GM12878 (cell line): ENCODE measurements around the gene PDE11A. TPM values are rescaled to one million over a fixed set of nuclear protein-coding genes. Genes with fewer than 3 reads are reported as not detected.

Experiments used
- ATAC-seq: fragments of 200-7000 bp; cut with Tn5 transposase; 3 replicates; pipeline ENCODE4 v1.9.1; 2020; ENCODE audit warnings: mild to moderate bottlenecking, moderate library complexity
- BruUV-seq: library from RNA; stranded (reverse); fragments of 400-500 nt; replicated peaks from 2 replicates; lab custom pipeline; 2021; lab: Mats Ljungman, UMichigan
- CTCF ChIA-PET: fragments of 300-600 bp; sonication (Branson Sonifier 250); formaldehyde crosslinking; extraction: SDS; loops from one replicate; lab custom pipeline; 2021; ENCODE audit warnings: inconsistent platforms; lab: Yijun Ruan, JAX
- POLR2A ChIA-PET: fragments of 350-600 bp; formaldehyde crosslinking; extraction: SDS; loops from one replicate; lab custom pipeline; 2021; ENCODE audit warnings: inconsistent platforms; lab: Charles Lee
- RAD21 ChIA-PET: fragments of 300-600 bp; sonication (Branson Sonifier 250); formaldehyde crosslinking; loops from one replicate; lab custom pipeline; 2023; ENCODE audit warnings: antibody characterized with exemption; ENCODE audit not compliant: unreplicated experiment; lab: Charles Lee
- SMC1A ChIA-PET: fragments of 300-600 bp; sonication (Branson Sonifier 250); formaldehyde crosslinking; loops from one replicate; lab custom pipeline; 2023; ENCODE audit not compliant: unreplicated experiment, uncharacterized antibody; lab: Charles Lee
- DNase-seq: peaks from one replicate; pipeline ENCODE4 v3.0.0-alpha.2; 2011; ENCODE audit warnings: low read depth, low spot score
- FAIRE-seq: peaks from 3 replicates; lab custom pipeline; 2011; peaks lifted over from hg19 to GRCh38; lab: Jason Lieb, UNC
- H2AFZ ChIP-seq: 2 replicates; pipeline ENCODE4 v1.6.0; 2011; ENCODE audit warnings: low read depth, low read length, control low read depth; ENCODE audit not compliant: control insufficient read depth
- H3K27ac ChIP-seq: 2 replicates; pipeline ENCODE4 v1.5.1; 2011; ENCODE audit warnings: control low read depth; ENCODE audit not compliant: control insufficient read depth, insufficient read depth
- H3K27me3 ChIP-seq, 2 experiments: replicated peaks in 1 of 2; 2 replicates each; pipeline versions ENCODE4 v1.6.0 to v1.6.1; 2011; ENCODE audit warnings: low read length in 1 of 2; ENCODE audit not compliant: control insufficient read depth in 2 of 2, insufficient read depth in 2 of 2
- H3K36me3 ChIP-seq, 2 experiments: 2 replicates each; pipeline ENCODE4 v1.5.1; 2011; ENCODE audit warnings: low read length in 1 of 2; ENCODE audit not compliant: control insufficient read depth in 2 of 2, insufficient read depth in 2 of 2
- H3K4me1 ChIP-seq: 2 replicates; pipeline ENCODE4 v1.6.1; 2011; ENCODE audit warnings: mild to moderate bottlenecking, low read length, moderate library complexity, mixed read lengths; ENCODE audit not compliant: control insufficient read depth, insufficient read depth
- H3K4me2 ChIP-seq: 2 replicates; pipeline ENCODE4 v1.6.0; 2011; ENCODE audit warnings: control low read depth; ENCODE audit not compliant: control insufficient read depth, insufficient read depth
- H3K4me3 ChIP-seq: fragments of 200-600 bp; sonication (generic); 2 replicates; pipeline ENCODE4 v1.5.1; 2016
- H3K79me2 ChIP-seq: 2 replicates; pipeline ENCODE4 v1.6.0; 2011; ENCODE audit warnings: low read length; ENCODE audit not compliant: control insufficient read depth, insufficient read depth
- H3K9ac ChIP-seq: 2 replicates; pipeline ENCODE4 v1.8.0; 2011; ENCODE audit warnings: low read length, control low read depth, mixed read lengths; ENCODE audit not compliant: control insufficient read depth, insufficient read depth
- H3K9me3 ChIP-seq: replicated peaks from 3 replicates; pipeline ENCODE4 v1.5.1; 2011; ENCODE audit warnings: mild to moderate bottlenecking, low read length; ENCODE audit not compliant: control insufficient read depth, insufficient read depth
- H4K20me1 ChIP-seq: 2 replicates; pipeline ENCODE4 v1.6.0; 2011; ENCODE audit not compliant: control insufficient read depth, insufficient read depth
- ASH2L ChIP-seq: fragments of 300-600, 200-600 bp; sonication (generic); IDR thresholded peaks from 2 replicates; pipeline ENCODE4 v1.6.1; 2017; ENCODE audit warnings: low read depth, mild to moderate bottlenecking, borderline replicate concordance
- BCLAF1 ChIP-seq: fragments of 450-650 bp; IDR thresholded peaks from 2 replicates; pipeline ENCODE4 v1.6.1; 2017; ENCODE audit warnings: antibody characterized with exemption, mild to moderate bottlenecking, moderate library complexity
- E2F8 ChIP-seq: fragments of 450-650 bp; IDR thresholded peaks from 2 replicates; pipeline ENCODE4 v1.6.1; 2018; ENCODE audit warnings: mild to moderate bottlenecking, low read depth, moderate library complexity; ENCODE audit not compliant: partially characterized antibody
- HCFC1 ChIP-seq: fragments of 150-350 bp; IDR thresholded peaks from 2 replicates; pipeline ENCODE4 v1.6.1; 2014; ENCODE audit warnings: low read length
- MTA3 ChIP-seq: IDR thresholded peaks from 2 replicates; pipeline ENCODE4 v1.6.1; 2012; ENCODE audit warnings: low read length, inconsistent platforms, borderline replicate concordance
- WGBS: methylation state at CpG from one replicate; pipeline ENCODE4 v1.1.6; 2016; ENCODE audit warnings: low lambda C conversion rate; ENCODE audit not compliant: insufficient replicate concordance, insufficient coverage; ENCODE audit errors: missing lambda C conversion rate; 5-methylcytosine and 5-hydroxymethylcytosine counted together
- in situ Hi-C: fragments of 300-500 bp; cut with MboI; formaldehyde crosslinking; loops from 9 replicates; pipeline ENCODE4 v1.14.3; 2018; ENCODE audit warnings: mixed read lengths
- intact Hi-C: fragments of 100-400 bp; cut with micrococcal nuclease; formaldehyde crosslinking; loops from one replicate; pipeline ENCODE4 v1.14.2; 2022; ENCODE audit not compliant: unreplicated experiment
- polyA plus RNA-seq, 11 experiments: library from polyadenylated mRNA; depleted of rRNA in 4 of 11; unstranded in 6 of 11; stranded (reverse) in 5 of 11; fragments of >200 nt; fragmentation: Nextera tagmentation in 4 of 11; fragmentation: Illumina TruSeq in 1 of 11; extraction: Ambion mirVana in 4 of 11; extraction: Trizol in 1 of 11; gene quantifications; 1 replicate in 1 of 11; 2 replicates in 10 of 11; pipeline versions ENCODE4 v1.2.1 to v1.2.3, GENCODE V29; 2011 to 2016; ENCODE audit warnings: inconsistent platforms in 2 of 11, missing spikeins in 2 of 11, low read depth in 1 of 11
- total RNA-seq, 4 experiments: library from RNA; depleted of rRNA in 3 of 4; stranded (reverse); fragments of >200 nt in 3 of 4; fragmentation: Illumina TruSeq in 1 of 4; extraction: Trizol in 1 of 4; gene quantifications; 2 replicates each; pipeline versions ENCODE4 v1.2.1 to v1.2.3, GENCODE V29; 2013 to 2021

PDE11A gene
- total and polyA plus RNA-seq, 10 of the 15 experiments (the other 5 are each of a cell fraction or from before 2014, with no cell fraction given) = 0.01 to 0.17 (median 0.06) TPM; not detected in 5

GRCh38 chr2:177641331-177641730, 431.2 kb downstream of the PDE11A start:
- no peak overlapping the region for H3K4me3 ChIP-seq
- ATAC-seq = no peak
- DNase-seq = no peak
- no TSS peak for BruUV-seq
- ChIA-PET RAD21 (no interaction called here), POLR2A (interaction anchor here (1.2 kb wide), 1 partner anchor 430 kb away, joined by 3 read pairs; no protein-coding TSS in a partner anchor), SMC1A (interaction anchor here (1.2 kb wide), 1 partner anchor 10 kb away, joined by 4 read pairs; no protein-coding TSS in a partner anchor), CTCF (interaction anchor here (1.2 kb wide), 1 partner anchor 37 kb away, joined by 4 read pairs; no protein-coding TSS in a partner anchor)
- no peak overlapping the region for H3K4me2 ChIP-seq
- H3K9me3 ChIP-seq = no peaks in the 10 kb centered on the region; the same call in 2 of the 3 replicates
- H4K20me1 ChIP-seq = no peaks in the 10 kb centered on the region
- no peak overlapping the region for H3K9ac ChIP-seq
- no peaks in the 10 kb centered on the region for H3K79me2 ChIP-seq
- in situ Hi-C loops (no loop called here), intact Hi-C loops (no loop called here)
- 56% methylated on average over 2 of the region's 2 CpGs for WGBS
- no peaks in the 10 kb centered on the region for H3K36me3 ChIP-seq
- H3K27ac ChIP-seq = no peak overlapping the region
- H3K4me1 ChIP-seq = no peaks in the 10 kb centered on the region
- no peak for FAIRE-seq
- TF ChIP-seq ASH2L (no peak), E2F8 (no peak), MTA3 (no peak), HCFC1 (no peak), BCLAF1 (no peak)
- no peak overlapping the region for H2AFZ ChIP-seq
- H3K27me3 ChIP-seq = no peaks in the 10 kb centered on the region
